HepG2 (cell line): ENCODE results near the gene EGR4. TPM values are rescaled to one million over a fixed set of nuclear protein-coding genes. Genes with fewer than 3 reads are reported as not detected.

Experiments
- ATF6 ChIP-seq: sonication (generic); formaldehyde crosslinking; conservative IDR thresholded peaks from 2 replicates; pipeline ENCODE4 v1.4.0; 2020; ENCODE audit warnings: missing genetic modification reagents
- BORCS8-MEF2B ChIP-seq: sonication (generic); formaldehyde crosslinking; IDR thresholded peaks from 2 replicates; pipeline ENCODE4 v1.8.0; 2022; ENCODE audit warnings: mild to moderate bottlenecking, missing genetic modification reagents
- CEBPG ChIP-seq: IDR thresholded peaks from 2 replicates; pipeline ENCODE4 v1.6.1; 2016
- CREBL2 ChIP-seq: sonication (generic); formaldehyde crosslinking; IDR thresholded peaks from 2 replicates; pipeline ENCODE4 v1.8.1; 2023; ENCODE audit warnings: missing genetic modification reagents, mild to moderate bottlenecking, borderline replicate concordance
- FOXP1 ChIP-seq, 2 experiments: fragments of 450-650 bp in 1 of 2; IDR thresholded peaks; 2 replicates each; pipeline ENCODE4 v1.6.1; 2017 to 2018; ENCODE audit warnings: antibody characterized with exemption in 1 of 2
- KLF15 ChIP-seq: sonication (generic); formaldehyde crosslinking; IDR thresholded peaks from 2 replicates; pipeline ENCODE4 v1.8.1; 2023; ENCODE audit warnings: borderline replicate concordance, mild to moderate bottlenecking, inconsistent platforms, missing genetic modification reagents, mixed read lengths
- MTERF4 ChIP-seq: sonication (generic); formaldehyde crosslinking; IDR thresholded peaks from 2 replicates; pipeline ENCODE4 v1.8.0; 2023; ENCODE audit warnings: mild to moderate bottlenecking, missing genetic modification reagents
- NFE2 ChIP-seq: sonication (generic); formaldehyde crosslinking; IDR thresholded peaks from 2 replicates; pipeline ENCODE4 v1.4.0; 2020; ENCODE audit warnings: missing genetic modification reagents
- POGZ ChIP-seq: sonication (generic); formaldehyde crosslinking; IDR thresholded peaks from 2 replicates; pipeline ENCODE4 v1.4.0; 2020; ENCODE audit warnings: mild to moderate bottlenecking, missing genetic modification reagents
- SMYD3 ChIP-seq: sonication (generic); formaldehyde crosslinking; IDR thresholded peaks from 2 replicates; pipeline ENCODE4 v1.8.1; 2023; ENCODE audit warnings: mild to moderate bottlenecking, missing genetic modification reagents
- SRSF9 ChIP-seq: fragments of 200-400 bp; formaldehyde crosslinking; IDR thresholded peaks from 2 replicates; pipeline ENCODE4 v1.6.1; 2018; ENCODE audit warnings: borderline replicate concordance, mild to moderate bottlenecking, low read depth, low read length; ENCODE audit not compliant: insufficient read depth, poor library complexity, severe bottlenecking
- ZBTB8A ChIP-seq: sonication (generic); formaldehyde crosslinking; IDR thresholded peaks from 2 replicates; pipeline ENCODE4 v1.4.0; 2020; ENCODE audit warnings: mild to moderate bottlenecking, low read depth, missing genetic modification reagents, borderline replicate concordance
- ZNF552 ChIP-seq: sonication (generic); formaldehyde crosslinking; IDR thresholded peaks from 2 replicates; pipeline ENCODE4 v1.9.0; 2022; ENCODE audit warnings: missing genetic modification reagents, mild to moderate bottlenecking, borderline replicate concordance
- ZNF567 ChIP-seq: sonication (generic); formaldehyde crosslinking; IDR thresholded peaks from 2 replicates; pipeline ENCODE4 v1.8.1; 2023; ENCODE audit warnings: mild to moderate bottlenecking, missing genetic modification reagents, borderline replicate concordance
- ZNF597 ChIP-seq: sonication (generic); formaldehyde crosslinking; IDR thresholded peaks from 2 replicates; pipeline ENCODE4 v1.5.0; 2020; ENCODE audit warnings: missing genetic modification reagents
- ZNF788 ChIP-seq: sonication (generic); formaldehyde crosslinking; IDR thresholded peaks from 2 replicates; pipeline ENCODE4 v1.5.0; 2020; ENCODE audit warnings: mild to moderate bottlenecking, missing genetic modification reagents, borderline replicate concordance
- ZNF83 ChIP-seq: sonication (generic); formaldehyde crosslinking; IDR thresholded peaks from 2 replicates; pipeline ENCODE4 v1.4.0; 2020; ENCODE audit warnings: missing genetic modification reagents, mild to moderate bottlenecking, borderline replicate concordance
- ZSCAN20 ChIP-seq: sonication (generic); formaldehyde crosslinking; IDR thresholded peaks from 2 replicates; pipeline ENCODE4 v1.4.0; 2020; ENCODE audit warnings: missing genetic modification reagents, mild to moderate bottlenecking, borderline replicate concordance
- ZSCAN22 ChIP-seq: sonication (generic); formaldehyde crosslinking; IDR thresholded peaks from 2 replicates; pipeline ENCODE4 v1.4.0; 2020; ENCODE audit warnings: mild to moderate bottlenecking, missing genetic modification reagents
- polyA plus RNA-seq, 8 experiments: library from polyadenylated mRNA; depleted of rRNA in 3 of 8; stranded (reverse) in 7 of 8; unstranded in 1 of 8; fragments of >200 nt; fragmentation: Illumina TruSeq in 4 of 8; extraction: Trizol in 4 of 8; gene quantifications; 2 replicates each; pipeline versions ENCODE4 v1.2.1 to v1.2.3, GENCODE V29; 2011 to 2016; ENCODE audit warnings: low read depth in 4 of 8, missing spikeins in 1 of 8, mixed read lengths in 1 of 8; ENCODE audit not compliant: insufficient read depth in 1 of 8
- total RNA-seq, 5 experiments: library from RNA; depleted of rRNA; stranded (reverse); fragments of >200 nt; fragmentation: Illumina TruSeq; extraction: Trizol; gene quantifications; 2 replicates each; pipeline ENCODE4 v1.2.3, GENCODE V29; 2016; ENCODE audit warnings: low read depth in 1 of 5
- TF ChIP-seq, protein P1 (sequence below): sonication (generic); formaldehyde crosslinking; IDR thresholded peaks from 2 replicates; pipeline ENCODE4 v1.9.0; 2022; ENCODE audit warnings: missing genetic modification reagents, mild to moderate bottlenecking, borderline replicate concordance

The EGR4 gene
- total and polyA plus RNA-seq, 2 of the 13 experiments (the other 11 are each of a cell fraction or from before 2014, with no cell fraction given): not detected

DNA sequence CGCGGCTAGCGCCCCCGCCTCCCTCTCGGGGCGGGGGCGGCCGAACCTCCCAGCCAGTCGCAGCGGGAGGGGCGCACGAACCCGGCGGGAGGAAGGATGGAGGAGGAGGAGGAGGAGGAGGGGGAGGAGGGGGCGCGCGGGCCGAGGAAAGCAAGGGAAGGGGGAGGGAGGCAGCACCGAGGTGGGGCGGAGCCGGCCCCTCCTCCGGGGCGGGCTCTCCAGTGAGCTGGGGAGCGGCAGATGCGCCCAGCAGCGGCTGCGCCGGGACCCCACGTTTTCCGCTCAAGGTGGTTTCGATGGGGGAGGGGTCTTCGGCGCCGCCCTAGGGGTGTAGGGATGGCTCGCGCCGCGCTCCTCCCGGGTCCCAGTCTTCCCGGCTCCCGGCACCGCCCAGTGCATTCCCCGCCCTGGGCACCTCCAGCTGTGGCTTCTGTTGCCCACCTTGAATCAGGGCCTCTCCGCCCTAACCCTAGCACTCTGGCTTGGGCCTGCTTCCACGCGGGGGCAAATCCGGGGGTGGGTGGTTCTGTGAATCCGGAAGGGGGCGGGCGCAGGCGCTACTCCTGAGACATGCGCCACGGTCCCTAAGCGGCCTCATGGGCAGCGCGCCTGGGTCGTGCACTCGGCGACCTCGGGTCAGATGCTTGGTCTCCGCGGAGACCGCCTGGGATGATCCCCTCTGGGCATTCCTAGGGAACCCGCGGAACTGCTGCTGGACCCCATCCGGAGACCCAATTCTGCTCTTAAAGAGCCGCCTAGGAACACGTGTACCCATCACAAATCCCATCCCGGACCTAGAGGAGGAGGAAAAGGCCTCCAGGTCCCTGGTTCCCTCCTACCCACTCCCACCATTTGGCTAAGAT, 8.8 kb downstream of the EGR4 start, which contains the start of gene FBXO41 (continued):
- TF ChIP-seq MTERF4 (CRISPR knock-in tag) (no peak), CREBL2 (no peak), KLF15 (CRISPR knock-in tag) (no peak), SRSF9 (no peak), ZNF567 (CRISPR knock-in tag) (0 out of 2 replicates have a peak, but pooled peaks have one; percentile 69), ZSCAN20 (CRISPR knock-in tag) (no peak), SMYD3 (CRISPR knock-in tag) (no peak), ZNF788 (CRISPR knock-in tag) (no peak), BORCS8-MEF2B (CRISPR knock-in tag) (no peak), FOXP1 (IDR thresholded peaks at IDR 0.05) (no peak), FOXP1 (CRISPR knock-in tag; IDR thresholded peaks at IDR 0.05) (no peak), ZNF83 (CRISPR knock-in tag) (peak; percentile 56; the same call in 1 of the 2 replicates), ATF6 (CRISPR knock-in tag) (no peak), ZSCAN22 (CRISPR knock-in tag) (0 out of 2 replicates have a peak, but pooled peaks have one; percentile 23), POGZ (peak; percentile 51; the same call in 1 of the 2 replicates), CEBPG (no peak), NFE2 (no peak), ZNF552 (CRISPR knock-in tag) (no peak), ZBTB8A (peak; percentile 50; the same call in 1 of the 2 replicates), ZNF597 (CRISPR knock-in tag) (no peak)
- TF ChIP-seq, protein P1, sequence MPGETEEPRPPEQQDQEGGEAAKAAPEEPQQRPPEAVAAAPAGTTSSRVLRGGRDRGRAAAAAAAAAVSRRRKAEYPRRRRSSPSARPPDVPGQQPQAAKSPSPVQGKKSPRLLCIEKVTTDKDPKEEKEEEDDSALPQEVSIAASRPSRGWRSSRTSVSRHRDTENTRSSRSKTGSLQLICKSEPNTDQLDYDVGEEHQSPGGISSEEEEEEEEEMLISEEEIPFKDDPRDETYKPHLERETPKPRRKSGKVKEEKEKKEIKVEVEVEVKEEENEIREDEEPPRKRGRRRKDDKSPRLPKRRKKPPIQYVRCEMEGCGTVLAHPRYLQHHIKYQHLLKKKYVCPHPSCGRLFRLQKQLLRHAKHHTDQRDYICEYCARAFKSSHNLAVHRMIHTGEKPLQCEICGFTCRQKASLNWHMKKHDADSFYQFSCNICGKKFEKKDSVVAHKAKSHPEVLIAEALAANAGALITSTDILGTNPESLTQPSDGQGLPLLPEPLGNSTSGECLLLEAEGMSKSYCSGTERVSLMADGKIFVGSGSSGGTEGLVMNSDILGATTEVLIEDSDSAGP (CRISPR knock-in tag): peak; percentile 31; the same call in 1 of the 2 replicates
